Measurements from ENCODE around the gene RBMX.
"Not testable (repeated sequence)": the region's sequence is repeated elsewhere in the genome, so short reads cannot be mapped to it uniquely, and the experiment has no call there.

DNA sequence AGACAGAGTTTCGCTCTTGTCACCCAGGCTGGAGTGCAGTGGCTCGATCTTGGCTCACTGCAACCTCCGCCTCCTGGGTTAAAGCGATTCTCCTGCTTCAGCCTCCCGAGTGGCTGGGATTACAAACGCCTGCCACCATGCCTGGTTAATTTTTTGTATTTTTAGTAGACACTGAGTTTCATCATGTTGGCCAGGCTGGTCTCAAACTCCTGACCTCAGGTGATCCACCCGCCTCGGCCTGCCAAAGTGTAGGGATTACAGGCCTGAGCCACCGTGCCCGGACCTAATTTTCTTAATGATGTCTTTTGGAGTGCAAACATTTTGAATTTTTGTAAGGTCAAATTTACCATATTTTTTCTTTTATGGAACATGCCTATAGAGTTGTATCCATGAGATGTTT is 19.5 kb upstream of the RBMX start:
- TF ChIP-seq, protein P1, sequence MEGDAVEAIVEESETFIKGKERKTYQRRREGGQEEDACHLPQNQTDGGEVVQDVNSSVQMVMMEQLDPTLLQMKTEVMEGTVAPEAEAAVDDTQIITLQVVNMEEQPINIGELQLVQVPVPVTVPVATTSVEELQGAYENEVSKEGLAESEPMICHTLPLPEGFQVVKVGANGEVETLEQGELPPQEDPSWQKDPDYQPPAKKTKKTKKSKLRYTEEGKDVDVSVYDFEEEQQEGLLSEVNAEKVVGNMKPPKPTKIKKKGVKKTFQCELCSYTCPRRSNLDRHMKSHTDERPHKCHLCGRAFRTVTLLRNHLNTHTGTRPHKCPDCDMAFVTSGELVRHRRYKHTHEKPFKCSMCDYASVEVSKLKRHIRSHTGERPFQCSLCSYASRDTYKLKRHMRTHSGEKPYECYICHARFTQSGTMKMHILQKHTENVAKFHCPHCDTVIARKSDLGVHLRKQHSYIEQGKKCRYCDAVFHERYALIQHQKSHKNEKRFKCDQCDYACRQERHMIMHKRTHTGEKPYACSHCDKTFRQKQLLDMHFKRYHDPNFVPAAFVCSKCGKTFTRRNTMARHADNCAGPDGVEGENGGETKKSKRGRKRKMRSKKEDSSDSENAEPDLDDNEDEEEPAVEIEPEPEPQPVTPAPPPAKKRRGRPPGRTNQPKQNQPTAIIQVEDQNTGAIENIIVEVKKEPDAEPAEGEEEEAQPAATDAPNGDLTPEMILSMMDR (CRISPR knock-in tag; IDR thresholded peaks at IDR 0.05) = not testable (repeated sequence)
- not testable (repeated sequence) for TF ChIP-seq SRF (IDR thresholded peaks at IDR 0.05; ENCODE audit: low read depth, low read length); MTA3 (CRISPR knock-in tag; IDR thresholded peaks at IDR 0.05); EZH2 (conservative IDR thresholded peaks at IDR 0.05; ENCODE audit: low read depth, low read length); KDM2A (CRISPR knock-in tag; IDR thresholded peaks at IDR 0.05; ENCODE audit: borderline replicate concordance, low read depth); ATF4 (CRISPR knock-in tag; IDR thresholded peaks at IDR 0.05)
- TF ChIP-seq, protein P2, sequence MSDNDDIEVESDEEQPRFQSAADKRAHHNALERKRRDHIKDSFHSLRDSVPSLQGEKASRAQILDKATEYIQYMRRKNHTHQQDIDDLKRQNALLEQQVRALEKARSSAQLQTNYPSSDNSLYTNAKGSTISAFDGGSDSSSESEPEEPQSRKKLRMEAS (IDR thresholded peaks at IDR 0.05) = not testable (repeated sequence)
- TF ChIP-seq, protein P3, sequence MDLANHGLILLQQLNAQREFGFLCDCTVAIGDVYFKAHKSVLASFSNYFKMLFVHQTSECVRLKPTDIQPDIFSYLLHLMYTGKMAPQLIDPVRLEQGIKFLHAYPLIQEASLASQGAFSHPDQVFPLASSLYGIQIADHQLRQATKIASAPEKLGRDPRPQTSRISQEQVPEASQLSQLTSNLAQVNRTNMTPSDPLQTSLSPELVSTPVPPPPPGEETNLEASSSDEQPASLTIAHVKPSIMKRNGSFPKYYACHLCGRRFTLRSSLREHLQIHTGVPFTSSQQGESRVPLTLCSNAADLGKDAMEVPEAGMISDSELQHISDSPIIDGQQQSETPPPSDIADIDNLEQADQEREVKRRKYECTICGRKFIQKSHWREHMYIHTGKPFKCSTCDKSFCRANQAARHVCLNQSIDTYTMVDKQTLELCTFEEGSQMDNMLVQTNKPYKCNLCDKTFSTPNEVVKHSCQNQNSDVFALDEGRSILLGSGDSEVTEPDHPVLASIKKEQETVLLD (CRISPR knock-in tag; IDR thresholded peaks at IDR 0.05; ENCODE audit: low read depth) = not testable (repeated sequence)

Data from HepG2 (cell line).